Ectodermal cell (in vitro differentiated cells): ENCODE measurements around the gene CMKLR1.

ENCODE experiments used
- H3K27ac ChIP-seq: 2 replicates; pipeline ENCODE4 v1.7.0; 2013; ENCODE audit warnings: mild to moderate bottlenecking, low read depth, low read length; ENCODE audit not compliant: insufficient read depth, poor library complexity, severe bottlenecking
- H3K27me3 ChIP-seq: 2 replicates; pipeline ENCODE4 v1.7.0; 2013; ENCODE audit warnings: mild to moderate bottlenecking, low read length; ENCODE audit not compliant: insufficient read depth, control insufficient read depth, poor library complexity, severe bottlenecking
- H3K36me3 ChIP-seq: one replicate; pipeline ENCODE4 v1.7.0; 2013; ENCODE audit warnings: low read length; ENCODE audit not compliant: control insufficient read depth, insufficient read depth
- H3K4me1 ChIP-seq: one replicate; pipeline ENCODE4 v1.7.0; 2013; ENCODE audit warnings: low read length; ENCODE audit not compliant: control insufficient read depth, insufficient read depth
- H3K4me3 ChIP-seq: 2 replicates; pipeline ENCODE4 v1.7.0; 2013; ENCODE audit warnings: low read depth, low read length, control low read depth; ENCODE audit not compliant: insufficient read depth
- H3K9me3 ChIP-seq: 2 replicates; pipeline ENCODE4 v1.7.0; 2013; ENCODE audit warnings: mild to moderate bottlenecking, low read length, moderate library complexity; ENCODE audit not compliant: control insufficient read depth
- WGBS, 2 experiments: methylation state at CpG; one replicate each; pipeline ENCODE4 v1.1.7; 2013; ENCODE audit warnings: missing lambda C conversion rate in 2 of 2; 5-methylcytosine and 5-hydroxymethylcytosine counted together

The CMKLR1 gene

GRCh38 chr12:108324351-108325017, 14.6 kb downstream of the CMKLR1 start:
- no peak overlapping the region for H3K27ac ChIP-seq
- WGBS, 2 experiments, result 94% methylated on average over 6 to 8 of the region's 8 CpGs

GRCh38 chr12:108323581-108323980, 15.5 kb downstream of the CMKLR1 start:
- WGBS, 2 experiments, result 95 to 98% methylated on average over 1 of the region's 1 CpG
- peaks cover 4% of the 10 kb centered on the region for H3K4me1 ChIP-seq
- H3K27ac ChIP-seq, result no peak overlapping the region
- no peak overlapping the region for H3K4me3 ChIP-seq
- no peaks in the 10 kb centered on the region for H3K36me3 ChIP-seq
- H3K27me3 ChIP-seq, result no peaks in the 10 kb centered on the region
- H3K9me3 ChIP-seq, result no peaks in the 10 kb centered on the region

More at GRCh38 chr12:108324351-108325017, 14.6 kb downstream of the CMKLR1 start:
- no peak overlapping the region for H3K4me3 ChIP-seq
- no peaks in the 10 kb centered on the region for H3K36me3 ChIP-seq
- H3K4me1 ChIP-seq, result peaks cover 4% of the 10 kb centered on the region
- H3K9me3 ChIP-seq, result no peaks in the 10 kb centered on the region
- no peaks in the 10 kb centered on the region for H3K27me3 ChIP-seq

DNA sequence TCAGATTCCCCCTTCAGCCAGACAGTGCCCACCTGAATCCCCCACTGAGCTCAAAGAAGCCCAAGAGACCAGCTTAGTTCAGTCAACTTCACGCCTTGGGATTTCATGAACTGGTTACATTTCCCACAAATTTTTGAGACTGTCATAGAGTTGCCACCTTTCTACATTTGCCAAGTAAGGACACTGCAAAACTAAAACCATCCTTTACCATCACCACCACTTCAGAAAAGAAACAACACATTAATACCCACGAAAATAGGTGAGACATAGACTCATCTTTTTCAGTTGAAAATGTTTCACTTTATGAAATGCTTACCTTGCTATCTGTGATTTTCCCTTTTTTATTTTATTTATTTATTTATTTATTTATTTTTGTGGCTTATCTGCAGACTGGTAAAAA, 16.1 kb downstream of the CMKLR1 start:
- 92 to 96% methylated on average over 2 of the region's 2 CpGs for WGBS, 2 experiments
- Histone ChIP-seq H3K36me3 (no peaks in the 10 kb centered on the region), H3K4me3 (no peak overlapping the region), H3K27me3 (no peaks in the 10 kb centered on the region), H3K9me3 (no peaks in the 10 kb centered on the region), H3K27ac (no peak overlapping the region), H3K4me1 (peaks cover 4% of the 10 kb centered on the region)

DNA sequence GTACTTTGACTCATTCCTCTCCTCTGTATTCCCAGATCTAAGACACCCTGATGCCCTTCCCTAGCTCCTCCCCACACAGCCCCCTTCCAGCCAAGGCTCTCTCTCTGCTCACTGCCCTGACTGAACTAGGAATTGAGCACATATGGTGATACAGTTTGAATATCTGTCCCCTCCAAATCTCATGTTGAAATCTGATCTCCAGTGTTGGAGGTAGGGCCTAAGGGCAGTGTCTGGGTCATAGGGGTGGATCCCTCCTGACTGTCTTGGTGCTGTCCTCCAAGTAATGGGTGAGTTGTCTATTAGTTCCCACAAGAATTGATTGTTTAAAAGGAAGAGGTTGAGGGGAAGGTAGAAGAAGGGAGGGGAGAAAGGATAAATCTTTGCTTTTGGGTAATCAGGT, 17.4 kb downstream of the CMKLR1 start:
- peaks cover 4% of the 10 kb centered on the region for H3K4me1 ChIP-seq
- H3K27me3 ChIP-seq, result no peaks in the 10 kb centered on the region
- no peak overlapping the region for H3K4me3 ChIP-seq
- no peaks in the 10 kb centered on the region for H3K36me3 ChIP-seq
- no peaks in the 10 kb centered on the region for H3K9me3 ChIP-seq
- no peak overlapping the region for H3K27ac ChIP-seq

GRCh38 chr12:108320507-108321293, 18.4 kb downstream of the CMKLR1 start:
- H3K36me3 ChIP-seq, result no peaks in the 10 kb centered on the region
- H3K27me3 ChIP-seq, result no peaks in the 10 kb centered on the region
- WGBS, 2 experiments, result 37 to 45% methylated on average over 4 of the region's 4 CpGs
- H3K4me1 ChIP-seq, result peaks cover 11% of the 10 kb centered on the region
- no peak overlapping the region for H3K27ac ChIP-seq
- no peak overlapping the region for H3K4me3 ChIP-seq
- no peaks in the 10 kb centered on the region for H3K9me3 ChIP-seq

GRCh38 chr12:108319277-108320234, 19.6 kb downstream of the CMKLR1 start:
- H3K9me3 ChIP-seq, result no peaks in the 10 kb centered on the region
- H3K27ac ChIP-seq, result no peak overlapping the region
- no peaks in the 10 kb centered on the region for H3K36me3 ChIP-seq
- H3K4me1 ChIP-seq, result peaks cover 11% of the 10 kb centered on the region
- WGBS, 2 experiments, result 93 to 95% methylated on average over 2 of the region's 2 CpGs
- no peaks in the 10 kb centered on the region for H3K27me3 ChIP-seq
- no peak overlapping the region for H3K4me3 ChIP-seq

DNA sequence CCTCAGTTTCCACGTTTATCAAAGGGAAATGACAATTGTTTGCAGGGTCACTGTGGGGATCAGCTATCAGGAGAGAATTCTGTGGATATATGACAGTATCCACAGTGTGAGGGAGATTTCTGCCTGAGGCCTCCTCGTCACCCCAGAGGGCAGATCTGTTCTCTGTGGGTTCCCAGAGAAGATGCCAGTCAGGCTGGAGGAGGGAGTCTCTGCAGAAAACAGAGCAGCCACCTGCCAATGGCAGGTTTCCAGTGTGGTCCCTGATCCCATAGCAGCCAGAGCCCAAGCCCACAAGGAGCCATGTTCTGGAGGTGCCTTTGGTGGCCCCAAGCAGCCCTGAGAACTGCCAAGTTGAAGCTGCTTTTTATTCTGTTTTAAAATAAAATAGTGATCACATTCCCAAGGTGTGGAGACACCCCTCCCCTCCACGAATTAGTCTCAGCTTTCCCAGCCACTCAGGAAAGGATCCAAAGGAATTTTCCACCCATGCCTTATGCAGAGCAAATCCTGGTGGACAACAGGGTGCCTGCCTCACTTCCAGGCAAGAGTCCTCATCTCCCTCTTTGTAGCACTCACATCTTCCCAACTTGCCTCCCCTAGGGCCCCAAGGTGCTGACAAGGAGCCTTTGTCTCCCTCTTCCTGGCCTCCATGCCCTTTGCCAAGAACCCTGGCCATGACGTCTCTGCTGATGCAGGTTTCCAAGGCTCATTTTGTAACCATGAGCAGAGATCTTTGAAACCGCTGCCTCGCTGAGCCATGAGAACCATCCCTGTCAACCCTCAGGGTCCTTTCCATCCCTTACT, 20.4 kb downstream of the CMKLR1 start:
- 90 to 91% methylated on average over 6 of the region's 6 CpGs for WGBS, 2 experiments
- no peak overlapping the region for H3K4me3 ChIP-seq
- H3K4me1 ChIP-seq, result peaks cover 14% of the 10 kb centered on the region
- no peaks in the 10 kb centered on the region for H3K27me3 ChIP-seq
- no peak overlapping the region for H3K27ac ChIP-seq
- no peaks in the 10 kb centered on the region for H3K9me3 ChIP-seq
- H3K36me3 ChIP-seq, result no peaks in the 10 kb centered on the region

- no peak overlapping the region for H3K4me3 ChIP-seq
- no peaks in the 10 kb centered on the region for H3K36me3 ChIP-seq
- WGBS, 2 experiments, result 94 to 97% methylated on average over 5 to 6 of the region's 6 CpGs
- H3K9me3 ChIP-seq, result no peaks in the 10 kb centered on the region
- peaks cover 14% of the 10 kb centered on the region for H3K4me1 ChIP-seq
- no peak overlapping the region for H3K27ac ChIP-seq
- H3K27me3 ChIP-seq, result no peaks in the 10 kb centered on the region
Measured at GRCh38 chr12:108317308-108318234, 21.5 kb downstream of the CMKLR1 start.
